Ecto neural progenitor cell (in vitro differentiated cells): Measurements from ENCODE around the gene SECTM1.

Experiments
- DNase-seq: peaks from one replicate; pipeline ENCODE4 v3.0.0-alpha.2; 2018; ENCODE audit warnings: low spot score

SECTM1 gene

GRCh38 chr17:82315703-82316358 lies 17.7 kb downstream of the SECTM1 start:
- peak; percentile 73 for DNase-seq

- no peak for DNase-seq
Observed at GRCh38 chr17:82314727-82315605, 18.6 kb downstream of the SECTM1 start.

- no peak for DNase-seq
Observed at GRCh38 chr17:82314012-82314726, 19.4 kb downstream of the SECTM1 start.

- DNase-seq = no peak
Observed at GRCh38 chr17:82313195-82314011, 20.2 kb downstream of the SECTM1 start.

- no peak for DNase-seq
Observed at GRCh38 chr17:82311971-82312370, 21.6 kb downstream of the SECTM1 start.

GRCh38 chr17:82310877-82311276 lies 22.7 kb downstream of the SECTM1 start:
- DNase-seq = no peak

GRCh38 chr17:82309656-82310570 lies 23.7 kb downstream of the SECTM1 start:
- no peak for DNase-seq

- no peak for DNase-seq
Observed at GRCh38 chr17:82305727-82306300, 27.8 kb downstream of the SECTM1 start.

GRCh38 chr17:82304826-82305726 lies 28.5 kb downstream of the SECTM1 start:
- no peak for DNase-seq

- no peak for DNase-seq
Observed at GRCh38 chr17:82303944-82304808, 29.4 kb downstream of the SECTM1 start.

GRCh38 chr17:82302991-82303943 lies 30.3 kb downstream of the SECTM1 start:
- no peak for DNase-seq

GRCh38 chr17:82302568-82302963 lies 31.0 kb downstream of the SECTM1 start:
- no peak for DNase-seq

GRCh38 chr17:82301916-82302567 lies 31.5 kb downstream of the SECTM1 start:
- no peak for DNase-seq

GRCh38 chr17:82301300-82301915 lies 32.2 kb downstream of the SECTM1 start:
- DNase-seq = no peak

GRCh38 chr17:82300707-82301270 lies 32.8 kb downstream of the SECTM1 start:
- DNase-seq = peak; percentile 85

GRCh38 chr17:82300228-82300627 lies 33.3 kb downstream of the SECTM1 start:
- DNase-seq = no peak
